Gastroesophageal sphincter (tissue), 4 donors: ENCODE results near the gene HSD17B13. TPM values are rescaled to one million over a fixed set of nuclear protein-coding genes. Genes with fewer than 3 reads are reported as not detected.

Experiments used
- ATAC-seq: fragments of 150-250 bp; one replicate; pipeline ENCODE4 v1.9.1; 2016; ENCODE audit warnings: mild to moderate bottlenecking, moderate library complexity
- H3K27ac ChIP-seq, 4 donors: fragments of 200-600 bp; sonication (generic) in 3 of 4; 1 replicate in 3 of 4; 2 replicates in 1 of 4; pipeline ENCODE4 v1.5.1; 2016 to 2019
- H3K27me3 ChIP-seq: fragments of 200-600 bp; sonication (generic); one replicate; pipeline ENCODE4 v1.5.1; 2019
- H3K36me3 ChIP-seq, 2 donors: fragments of 200-600 bp; sonication (generic); one replicate each; pipeline ENCODE4 v1.5.1; 2019; ENCODE audit warnings: control low read depth in 1 of 2
- H3K4me1 ChIP-seq, 3 donors: fragments of 200-600 bp; sonication (generic); 1 replicate in 2 of 3; 2 replicates in 1 of 3; pipeline ENCODE4 v1.5.1; 2016 to 2019; ENCODE audit warnings: control low read depth in 2 of 3
- H3K4me3 ChIP-seq, 2 donors: fragments of 200-600 bp; sonication (generic); one replicate each; pipeline ENCODE4 v1.5.1; 2019; ENCODE audit warnings: mild to moderate bottlenecking in 1 of 2, moderate library complexity in 1 of 2
- H3K9me3 ChIP-seq, 3 donors: fragments of 200-600 bp; sonication (generic); one replicate each; pipeline ENCODE4 v1.5.1; 2017 to 2019; ENCODE audit warnings: control low read depth in 2 of 3
- EP300 ChIP-seq: sonication (generic); formaldehyde crosslinking; IDR thresholded peaks from one replicate; pipeline ENCODE4 v1.6.1; 2017; ENCODE audit warnings: antibody characterized with exemption, mild to moderate bottlenecking
- POLR2A ChIP-seq, 2 donors: fragments of 450-650 bp; IDR thresholded peaks; one replicate each; pipeline ENCODE4 v1.6.1; 2017; ENCODE audit warnings: antibody characterized with exemption in 2 of 2, mild to moderate bottlenecking in 2 of 2, moderate library complexity in 1 of 2
- POLR2AphosphoS5 ChIP-seq: sonication (generic); formaldehyde crosslinking; IDR thresholded peaks from one replicate; pipeline ENCODE4 v1.6.1; 2017; ENCODE audit warnings: antibody characterized with exemption
- WGBS, 2 donors: methylation state at CpG; one replicate each; pipeline ENCODE4 v1.1.5; 2018; ENCODE audit warnings: low coverage in 1 of 2; 5-methylcytosine and 5-hydroxymethylcytosine counted together
- total RNA-seq, 4 donors: library from RNA; depleted of rRNA; stranded (reverse); fragments of >200 nt; gene quantifications; one replicate each; pipeline ENCODE4 v1.1.0, GENCODE V29; 2016
- TF ChIP-seq, protein P1 (sequence below), 4 experiments: fragments of 200-600 bp in 2 of 4; fragments of 450-650 bp in 2 of 4; sonication (generic) in 1 of 4; IDR thresholded peaks; one replicate each; pipeline ENCODE4 v1.5.1; 2017 to 2019; ENCODE audit warnings: antibody characterized with exemption in 4 of 4, mild to moderate bottlenecking in 2 of 4, moderate library complexity in 2 of 4

HSD17B13 gene
- total RNA-seq, 4 donors from 2014 or later = 0.54 to 1.1 (median 0.67) TPM

DNA sequence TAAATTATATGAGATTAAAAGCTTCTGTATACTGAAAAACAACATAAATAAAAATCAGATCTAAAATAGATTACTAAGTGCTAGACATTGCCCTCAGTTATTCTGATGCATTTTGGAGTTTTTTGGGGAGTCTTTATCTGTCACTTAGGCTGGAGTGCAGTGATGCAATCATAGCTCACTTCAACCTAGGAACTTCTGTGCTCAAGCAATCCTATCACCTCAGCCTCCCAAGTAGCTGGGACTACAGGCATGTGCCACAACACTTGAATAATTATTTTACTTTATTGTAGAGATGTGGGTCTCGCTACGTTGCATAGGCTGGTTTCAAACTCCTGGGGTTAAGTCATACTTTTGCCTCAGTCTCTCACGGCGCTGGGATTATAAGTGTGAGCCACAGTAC is 36.6 kb upstream of the HSD17B13 start:
- no peaks in the 10 kb centered on the region for H3K27me3 ChIP-seq
- no peak overlapping the region for H3K27ac ChIP-seq
- no peak for ATAC-seq
- no peaks in the 10 kb centered on the region for H3K9me3 ChIP-seq
- WGBS, 2 donors = 94% methylated on average over 4 of the region's 4 CpGs; no CpG with 5 or more reads in 1 of the 2 donors
- no peak overlapping the region for H3K4me3 ChIP-seq
- H3K4me1 ChIP-seq = peaks cover 0 to 6% (median under 1%) of the 10 kb centered on the region in 3 donors
- no peak for TF ChIP-seq POLR2A (IDR thresholded peaks at IDR 0.05)
- no peak for TF ChIP-seq EP300
- no peak for TF ChIP-seq POLR2AphosphoS5
- TF ChIP-seq, protein P1, sequence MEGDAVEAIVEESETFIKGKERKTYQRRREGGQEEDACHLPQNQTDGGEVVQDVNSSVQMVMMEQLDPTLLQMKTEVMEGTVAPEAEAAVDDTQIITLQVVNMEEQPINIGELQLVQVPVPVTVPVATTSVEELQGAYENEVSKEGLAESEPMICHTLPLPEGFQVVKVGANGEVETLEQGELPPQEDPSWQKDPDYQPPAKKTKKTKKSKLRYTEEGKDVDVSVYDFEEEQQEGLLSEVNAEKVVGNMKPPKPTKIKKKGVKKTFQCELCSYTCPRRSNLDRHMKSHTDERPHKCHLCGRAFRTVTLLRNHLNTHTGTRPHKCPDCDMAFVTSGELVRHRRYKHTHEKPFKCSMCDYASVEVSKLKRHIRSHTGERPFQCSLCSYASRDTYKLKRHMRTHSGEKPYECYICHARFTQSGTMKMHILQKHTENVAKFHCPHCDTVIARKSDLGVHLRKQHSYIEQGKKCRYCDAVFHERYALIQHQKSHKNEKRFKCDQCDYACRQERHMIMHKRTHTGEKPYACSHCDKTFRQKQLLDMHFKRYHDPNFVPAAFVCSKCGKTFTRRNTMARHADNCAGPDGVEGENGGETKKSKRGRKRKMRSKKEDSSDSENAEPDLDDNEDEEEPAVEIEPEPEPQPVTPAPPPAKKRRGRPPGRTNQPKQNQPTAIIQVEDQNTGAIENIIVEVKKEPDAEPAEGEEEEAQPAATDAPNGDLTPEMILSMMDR (IDR thresholded peaks at IDR 0.05) = no peak
- H3K36me3 ChIP-seq = peaks cover 0 to 82% of the 10 kb centered on the region in 2 donors

DNA sequence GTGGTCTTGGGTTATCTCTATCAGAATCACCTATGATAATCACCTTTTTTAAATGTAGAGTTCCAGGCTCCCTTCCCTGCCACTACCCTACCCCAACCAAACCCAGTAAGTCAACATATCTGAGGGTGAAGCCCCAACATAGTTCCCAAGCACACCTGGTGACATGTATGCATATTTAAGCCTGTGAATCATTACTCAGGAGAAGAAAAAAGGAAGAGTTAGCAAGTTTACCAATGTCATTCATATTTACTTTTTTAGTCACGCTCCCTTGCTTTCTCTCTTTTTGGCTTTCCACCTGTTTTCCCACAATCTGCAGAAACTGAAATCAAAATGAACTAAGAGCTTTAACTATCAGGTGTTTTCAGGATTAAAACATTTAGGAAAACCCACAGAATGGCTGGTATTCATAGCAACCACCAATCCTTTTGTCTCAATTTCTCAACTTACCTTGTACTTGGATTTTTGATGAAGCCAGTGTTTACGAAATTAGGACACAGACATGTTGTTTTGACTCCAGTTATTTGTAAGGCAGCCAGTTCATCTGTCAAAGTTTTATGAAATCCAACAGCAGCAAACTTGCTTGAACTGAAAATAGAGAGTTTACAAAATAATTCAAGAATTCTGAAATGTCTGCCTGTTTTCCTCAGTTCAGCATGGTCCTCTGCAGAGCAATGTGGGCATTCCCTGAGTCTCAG is 34.3 kb upstream of the HSD17B13 start:
- 82 to 95% methylated on average over 2 of the region's 2 CpGs for WGBS, 2 donors
- Histone ChIP-seq H3K4me3 (no peak overlapping the region), H3K36me3 (peaks cover 0 to 63% of the 10 kb centered on the region in 2 donors), H3K4me1 (peaks cover 0 to 15% (median 2%) of the 10 kb centered on the region in 3 donors), H3K9me3 (no peaks in the 10 kb centered on the region), H3K27ac (no peak overlapping the region), H3K27me3 (no peaks in the 10 kb centered on the region)
- ATAC-seq = peak; percentile 20
- TF ChIP-seq, protein P1 (IDR thresholded peaks at IDR 0.05) = no peak
- no peak for TF ChIP-seq EP300
- TF ChIP-seq POLR2A (IDR thresholded peaks at IDR 0.05) = no peak
- no peak for TF ChIP-seq POLR2AphosphoS5

DNA sequence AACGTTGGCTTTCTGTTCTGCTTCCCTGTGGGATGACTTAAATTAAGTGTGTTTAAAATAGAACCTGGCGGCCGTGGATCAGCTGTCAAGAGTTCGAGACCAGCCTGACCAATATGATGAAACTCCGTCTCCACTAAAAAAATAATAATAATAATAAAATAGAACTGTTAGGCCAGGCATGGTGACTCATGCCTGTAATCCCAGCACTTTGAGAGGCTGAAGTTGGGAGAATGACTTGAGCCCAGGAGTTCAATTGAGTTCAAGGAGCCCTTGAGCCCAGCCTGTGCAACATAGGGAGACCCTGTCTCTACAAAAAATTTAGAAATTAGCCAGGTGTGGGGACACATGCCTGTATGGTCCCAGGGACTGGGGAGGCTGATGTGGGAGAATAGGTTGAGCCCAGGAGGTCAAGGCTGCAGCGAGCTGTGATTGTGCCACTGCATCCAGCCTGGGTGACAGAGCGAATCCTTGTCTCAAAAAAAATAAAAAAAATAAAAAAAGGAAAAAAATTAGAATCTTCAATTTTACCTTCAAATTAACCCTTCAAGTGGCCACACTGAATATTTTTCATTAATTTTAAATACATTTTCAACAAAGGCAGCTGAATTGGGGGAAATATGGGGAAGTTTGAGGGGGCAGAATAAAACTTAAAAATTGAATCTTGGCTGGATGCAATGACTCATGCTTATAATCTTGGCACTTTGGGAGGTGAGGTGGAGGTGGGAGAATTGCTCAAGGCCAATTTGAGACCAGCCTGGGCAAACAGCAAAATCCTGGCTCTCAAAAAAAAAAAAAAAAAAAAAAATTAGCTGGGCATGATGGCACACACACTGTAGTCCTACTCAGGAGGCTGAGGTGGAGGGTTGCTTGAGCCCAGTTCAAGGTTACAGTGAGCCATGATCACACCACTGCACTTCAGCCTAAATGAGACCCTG is 31.8 kb upstream of the HSD17B13 start:
- H3K27ac ChIP-seq = peak overlapping the region in 3 of 4 donors; percentile 55 to 71 (median 58)
- H3K9me3 ChIP-seq = no peaks in the 10 kb centered on the region
- WGBS, 2 donors = 37 to 63% methylated on average over 4 to 7 of the region's 7 CpGs
- no peak overlapping the region for H3K4me3 ChIP-seq
- no peaks in the 10 kb centered on the region for H3K27me3 ChIP-seq
- H3K36me3 ChIP-seq = peaks cover 0 to 43% of the 10 kb centered on the region in 2 donors
- ATAC-seq = peak; percentile 48
- TF ChIP-seq, protein P1 (IDR thresholded peaks at IDR 0.05) = no peak
- TF ChIP-seq EP300 (no peak), POLR2A (IDR thresholded peaks at IDR 0.05) (no peak), POLR2AphosphoS5 (no peak)
- peaks cover 0 to 15% (median 2%) of the 10 kb centered on the region in 3 donors for H3K4me1 ChIP-seq

DNA sequence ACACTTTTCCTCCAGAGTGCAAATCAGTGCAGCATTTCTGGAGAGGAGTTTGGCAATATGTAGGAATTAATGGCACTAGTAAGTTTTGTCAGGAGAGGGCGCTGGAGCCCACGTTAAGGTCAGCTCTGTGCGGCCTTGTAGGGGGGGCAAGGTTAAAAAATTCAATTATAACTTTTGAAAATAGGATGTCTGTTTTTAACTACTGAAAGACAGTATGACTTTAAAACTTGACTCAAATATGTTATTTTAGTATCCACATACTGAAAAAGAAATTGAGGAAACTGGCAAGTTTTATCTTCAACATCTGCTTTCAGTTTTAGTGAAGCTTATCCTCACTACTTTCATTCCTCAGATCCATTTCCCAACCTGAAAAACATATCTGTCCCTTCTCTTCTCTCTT is 30.9 kb upstream of the HSD17B13 start:
- Histone ChIP-seq H3K27ac (peak overlapping the region in 3 of 4 donors; percentile 55 to 71 (median 58)), H3K36me3 (peaks cover 0 to 35% of the 10 kb centered on the region in 2 donors), H3K9me3 (no peaks in the 10 kb centered on the region), H3K27me3 (no peaks in the 10 kb centered on the region), H3K4me1 (peaks cover 0 to 15% (median 2%) of the 10 kb centered on the region in 3 donors), H3K4me3 (no peak overlapping the region)
- ATAC-seq = peak; percentile 77
- 9 to 21% methylated on average over 3 of the region's 3 CpGs for WGBS, 2 donors
- TF ChIP-seq, protein P1 (IDR thresholded peaks at IDR 0.05) = peak; percentile 24 to 58 (median 56)
- no peak for TF ChIP-seq POLR2AphosphoS5
